GM19351 (cell line): ENCODE data around the gene TMEM212.
A peak's percentile ranks its signal among the peaks of the same experiment; 100 is the strongest.
"Not testable (repeated sequence)": the region's sequence is repeated elsewhere in the genome, so short reads cannot be mapped to it uniquely, and the experiment has no call there.

ENCODE experiments used
- ATAC-seq: cut with Tn5 transposase; IDR thresholded peaks from one replicate; pipeline ENCODE4 v1.9.1; 2021; ENCODE audit warnings: mild to moderate bottlenecking, moderate library complexity; ENCODE audit not compliant: unreplicated experiment

The TMEM212 gene

GRCh38 chr3:171812811-171813210 lies 30.3 kb upstream of the TMEM212 start:
- no peak for ATAC-seq

- ATAC-seq, result no peak
Measured at GRCh38 chr3:171813278-171813896, 29.8 kb upstream of the TMEM212 start.

GRCh38 chr3:171813897-171814460 lies 29.2 kb upstream of the TMEM212 start:
- ATAC-seq, result peak; percentile 41

GRCh38 chr3:171814662-171815061 lies 28.5 kb upstream of the TMEM212 start:
- not testable (repeated sequence) for ATAC-seq

- ATAC-seq, result no peak
Measured at GRCh38 chr3:171815973-171816595, 27.1 kb upstream of the TMEM212 start.

GRCh38 chr3:171817074-171817800 lies 25.9 kb upstream of the TMEM212 start:
- no peak for ATAC-seq

GRCh38 chr3:171821044-171821443 lies 22.1 kb upstream of the TMEM212 start:
- no peak for ATAC-seq

- no peak for ATAC-seq
Measured at GRCh38 chr3:171821778-171822358, 21.3 kb upstream of the TMEM212 start.

GRCh38 chr3:171822431-171823106 lies 20.6 kb upstream of the TMEM212 start:
- no peak for ATAC-seq

- ATAC-seq, result no peak
Measured at GRCh38 chr3:171824116-171824515, 19.0 kb upstream of the TMEM212 start.

- ATAC-seq, result no peak
Measured at GRCh38 chr3:171824824-171825221, 18.3 kb upstream of the TMEM212 start.

- no peak for ATAC-seq
Measured at GRCh38 chr3:171825222-171825828, 17.8 kb upstream of the TMEM212 start.

GRCh38 chr3:171827385-171827784 lies 15.8 kb upstream of the TMEM212 start:
- no peak for ATAC-seq

GRCh38 chr3:171827836-171828458 lies 15.2 kb upstream of the TMEM212 start:
- ATAC-seq, result no peak

GRCh38 chr3:171828902-171829770 lies 14.0 kb upstream of the TMEM212 start:
- no peak for ATAC-seq

GRCh38 chr3:171829841-171830517 lies 13.2 kb upstream of the TMEM212 start:
- ATAC-seq, result peak; percentile 58

GRCh38 chr3:171830518-171830875 lies 12.7 kb upstream of the TMEM212 start:
- no peak for ATAC-seq

GRCh38 chr3:171831936-171832335 lies 11.2 kb upstream of the TMEM212 start:
- no peak for ATAC-seq

GRCh38 chr3:171832989-171833388 lies 10.2 kb upstream of the TMEM212 start:
- no peak for ATAC-seq
